Left hindlimb (tissue), 1 donor: ENCODE data around the gene APOL4.
"Not testable (repeated sequence)": the region's sequence is repeated elsewhere in the genome, so short reads cannot be mapped to it uniquely, and the experiment has no call there.

Source experiments
- DNase-seq: peaks from one replicate; pipeline ENCODE4 v3.0.0-alpha.2; 2018

Gene APOL4

GRCh38 chr22:36201630-36202319 lies at the start of gene APOL4:
APOL4 (minus strand) TSS chr22:36201809; CDS start chr22:36201734, 75 bp downstream.
- DNase-seq, result peak; percentile 90

- DNase-seq, result not testable (repeated sequence)
Measured at GRCh38 chr22:36250292-36250960, 48.8 kb upstream of the APOL4 start.

GRCh38 chr22:36249160-36249559 lies 47.6 kb upstream of the APOL4 start:
- no peak for DNase-seq

GRCh38 chr22:36247955-36248354 lies 46.3 kb upstream of the APOL4 start:
- DNase-seq, result no peak

- no peak for DNase-seq
Measured at GRCh38 chr22:36246718-36247117, 45.1 kb upstream of the APOL4 start.

- DNase-seq, result no peak
Measured at GRCh38 chr22:36245805-36246356, 44.3 kb upstream of the APOL4 start.

- DNase-seq, result no peak
Measured at GRCh38 chr22:36244522-36245391, 43.1 kb upstream of the APOL4 start.

- no peak for DNase-seq
Measured at GRCh38 chr22:36243986-36244385, 42.4 kb upstream of the APOL4 start.

GRCh38 chr22:36239401-36240171 lies 38.0 kb upstream of the APOL4 start, which contains the start of gene APOL2:
APOL2 (minus strand) TSS chr22:36239527; CDS start chr22:36233162, 6,365 bp downstream.
- DNase-seq, result peak; percentile 93

GRCh38 chr22:36239150-36239400 lies 37.5 kb upstream of the APOL4 start:
- no peak for DNase-seq

GRCh38 chr22:36238373-36239149 lies 37.0 kb upstream of the APOL4 start:
- DNase-seq, result no peak

GRCh38 chr22:36237462-36238372 lies 36.1 kb upstream of the APOL4 start:
- DNase-seq, result no peak

GRCh38 chr22:36236388-36237319 lies 35.0 kb upstream of the APOL4 start:
- DNase-seq, result no peak

GRCh38 chr22:36235585-36235984 lies 34.0 kb upstream of the APOL4 start:
- DNase-seq, result no peak

GRCh38 chr22:36234919-36235318 lies 33.3 kb upstream of the APOL4 start:
- DNase-seq, result no peak

GRCh38 chr22:36234213-36234612 lies 32.6 kb upstream of the APOL4 start:
- no peak for DNase-seq

- DNase-seq, result no peak
Measured at GRCh38 chr22:36233796-36234195, 32.2 kb upstream of the APOL4 start.

- DNase-seq, result no peak
Measured at GRCh38 chr22:36232715-36233401, 31.2 kb upstream of the APOL4 start.

- not testable (repeated sequence) for DNase-seq
Measured at GRCh38 chr22:36231051-36231450, 29.4 kb upstream of the APOL4 start.
